ENCODE data around the gene SMARCA4. TPM values are rescaled to one million over a fixed set of nuclear protein-coding genes. Genes with fewer than 3 reads are reported as not detected.

The SMARCA4 gene
- total RNA-seq, 1 donor from 2014 or later, result 111 TPM

DNA sequence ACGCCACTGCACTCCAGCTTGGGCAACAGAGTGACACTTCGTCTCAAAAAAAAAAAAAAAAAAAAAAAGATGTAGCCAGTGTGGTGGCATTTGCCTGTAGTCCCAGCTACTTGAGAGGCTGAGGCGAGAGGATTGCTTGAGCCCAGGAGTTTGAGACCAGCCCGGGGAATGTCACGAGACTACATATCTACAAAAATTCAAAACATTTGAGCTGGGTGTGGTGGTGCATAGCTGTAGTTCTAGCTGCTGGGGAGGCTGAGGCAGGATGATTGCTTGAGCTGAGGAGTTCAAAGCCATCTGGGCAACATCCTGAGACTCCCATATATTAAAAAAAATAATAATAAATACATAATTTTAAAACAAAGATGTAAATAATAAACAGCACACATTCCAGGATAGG, 46.6 kb downstream of the SMARCA4 start:
- intact Hi-C loops (cut with micrococcal nuclease), result no loop called here

GRCh38 chr19:11007962-11008532, 47.2 kb downstream of the SMARCA4 start:
- intact Hi-C loops (cut with micrococcal nuclease), result no loop called here

DNA sequence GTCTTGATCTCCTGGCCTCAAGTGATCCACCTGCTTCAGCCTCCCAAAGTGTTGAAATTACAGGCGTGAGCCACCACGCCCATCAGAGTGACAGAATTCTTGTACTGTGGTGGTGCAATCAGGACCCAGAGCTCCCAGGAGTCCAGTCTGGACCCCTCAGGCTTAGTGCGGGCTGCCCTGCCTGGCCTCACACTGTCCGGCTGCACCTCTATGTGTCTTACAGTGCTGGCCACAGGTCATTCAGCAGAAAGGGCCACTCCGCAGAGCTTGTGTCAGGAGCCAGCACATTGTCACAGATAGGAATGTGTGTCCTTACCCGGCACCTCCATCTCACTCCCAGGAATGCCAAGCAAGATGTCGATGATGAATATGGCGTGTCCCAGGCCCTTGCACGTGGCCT, 49.2 kb downstream of the SMARCA4 start:
- intact Hi-C loops (cut with micrococcal nuclease), result no loop called here

GRCh38 chr19:11012507-11012906, 51.7 kb downstream of the SMARCA4 start:
- intact Hi-C loops (cut with micrococcal nuclease), result no loop called here

- intact Hi-C loops (cut with micrococcal nuclease), result no loop called here
Measured at GRCh38 chr19:11013771-11014170, 52.9 kb downstream of the SMARCA4 start.

- intact Hi-C loops (cut with micrococcal nuclease), result no loop called here
Measured at GRCh38 chr19:11014403-11014911, 53.6 kb downstream of the SMARCA4 start.

DNA sequence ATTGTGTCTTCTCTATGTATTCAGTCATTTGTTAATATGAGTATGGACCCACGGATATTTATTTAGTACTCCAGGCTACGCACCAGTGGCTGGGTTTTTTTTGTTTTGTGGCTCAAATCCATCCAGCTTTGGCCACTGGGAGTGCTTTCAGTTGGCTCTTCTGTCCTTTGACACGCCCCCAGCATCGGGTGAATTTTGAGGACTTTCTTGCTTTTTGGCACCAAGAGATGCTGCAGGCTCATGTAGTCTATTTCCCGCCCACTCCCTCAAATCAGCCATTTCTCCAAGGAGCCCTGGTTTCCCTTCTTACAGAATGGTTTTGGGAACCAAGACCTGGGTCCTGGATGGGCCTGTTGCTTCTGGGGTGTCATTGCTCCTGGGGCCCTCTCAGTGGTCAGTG, 55.8 kb downstream of the SMARCA4 start:
- intact Hi-C loops (cut with micrococcal nuclease), result no loop called here

DNA sequence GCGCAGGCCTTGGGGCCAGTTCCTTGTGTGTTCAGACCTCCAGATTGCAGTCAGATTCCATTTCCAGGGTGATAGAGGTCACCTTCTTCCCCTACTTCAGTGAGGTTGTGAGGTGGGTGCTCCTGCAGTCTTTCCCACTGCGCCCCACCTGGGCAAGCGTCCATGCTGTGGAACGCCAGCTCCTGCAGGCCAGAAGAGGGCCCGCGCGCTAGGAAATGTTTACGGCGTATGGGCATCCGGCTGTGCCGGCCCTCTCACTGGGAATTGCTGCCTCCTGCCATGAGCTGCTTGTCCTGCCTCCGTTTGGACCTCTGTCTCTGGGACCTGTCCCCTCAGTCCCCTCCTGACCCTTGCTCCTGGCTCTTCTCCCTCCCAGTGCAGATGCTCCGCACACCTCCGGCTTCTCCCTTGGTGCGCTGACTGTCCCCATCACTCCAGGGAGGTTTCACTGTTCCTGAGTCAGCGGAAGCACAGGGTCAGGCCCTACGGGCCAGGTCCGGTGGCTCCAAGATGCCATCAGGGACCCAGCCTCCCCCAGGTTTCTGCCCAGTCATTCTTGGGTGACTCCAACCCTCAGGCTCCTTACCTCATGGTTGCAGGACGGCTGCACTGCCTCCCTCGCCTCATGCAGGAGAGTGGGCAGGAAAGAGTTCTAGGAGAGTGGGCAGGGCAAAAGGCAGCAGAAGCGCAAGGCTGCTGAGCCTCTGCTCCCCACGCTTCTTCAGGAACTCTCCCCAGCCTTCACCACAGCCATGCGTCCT, 56.6 kb downstream of the SMARCA4 start:
- intact Hi-C loops (cut with micrococcal nuclease), result no loop called here

DNA sequence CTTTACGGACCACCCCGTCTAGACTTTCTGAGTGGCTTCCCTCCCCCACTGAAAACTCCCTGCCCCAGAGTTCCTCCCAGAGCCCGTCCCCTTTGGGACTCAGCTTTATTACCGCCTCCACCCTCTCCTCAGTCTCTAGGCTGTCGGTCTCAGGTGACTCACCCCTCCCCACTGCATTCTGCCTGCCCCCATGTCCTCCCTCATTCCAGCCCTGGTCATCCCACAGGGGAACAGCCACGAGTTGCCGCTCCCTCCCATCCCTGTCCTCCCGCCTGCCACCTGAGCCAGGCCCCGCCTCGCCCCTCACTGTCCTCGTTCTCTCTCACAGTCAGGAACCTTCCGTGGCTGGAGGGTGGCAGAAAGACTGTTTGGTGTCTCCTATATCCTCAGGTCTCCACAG, 57.3 kb downstream of the SMARCA4 start:
- intact Hi-C loops (cut with micrococcal nuclease), result no loop called here

DNA sequence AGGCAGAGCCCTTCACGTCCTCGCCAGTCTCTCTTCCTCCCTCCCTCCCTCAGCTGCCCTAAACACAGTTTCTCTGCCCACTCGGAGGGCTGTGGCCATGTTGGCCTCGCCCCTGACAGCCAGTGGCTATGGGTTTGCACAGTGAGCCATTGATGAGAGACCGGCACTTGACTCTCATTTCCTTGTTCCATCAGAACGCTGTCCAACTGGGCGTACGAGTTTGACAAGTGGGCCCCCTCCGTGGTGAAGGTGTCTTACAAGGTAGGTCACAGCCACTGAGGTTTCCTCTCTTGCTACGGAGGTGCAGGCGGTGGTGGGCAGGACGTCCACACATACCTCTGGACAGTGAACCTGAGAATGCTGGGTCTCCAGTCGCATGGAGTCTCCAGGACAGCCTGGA, 57.9 kb downstream of the SMARCA4 start:
- intact Hi-C loops (cut with micrococcal nuclease), result no loop called here

DNA sequence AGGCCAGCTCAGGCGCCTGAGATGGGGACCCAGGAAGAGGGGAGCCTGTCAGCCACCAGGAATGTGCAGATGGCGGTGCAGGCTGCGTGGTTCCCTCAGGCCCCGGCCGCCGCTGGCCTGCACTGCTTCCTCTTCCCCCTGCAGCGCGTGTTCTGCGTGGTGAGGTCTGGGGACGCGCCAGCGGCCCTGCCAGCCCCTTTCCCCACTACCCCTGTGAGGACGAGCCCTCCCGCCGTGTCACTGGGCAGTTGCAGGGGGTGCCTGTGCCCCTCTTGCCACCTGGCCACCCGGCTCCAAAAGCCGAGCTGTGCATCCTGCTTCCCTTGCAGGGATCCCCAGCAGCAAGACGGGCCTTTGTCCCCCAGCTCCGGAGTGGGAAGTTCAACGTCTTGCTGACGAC, 58.4 kb downstream of the SMARCA4 start:
- intact Hi-C loops (cut with micrococcal nuclease), result no loop called here

- intact Hi-C loops (cut with micrococcal nuclease), result no loop called here
Measured at GRCh38 chr19:11019824-11020223, 59.0 kb downstream of the SMARCA4 start.

DNA sequence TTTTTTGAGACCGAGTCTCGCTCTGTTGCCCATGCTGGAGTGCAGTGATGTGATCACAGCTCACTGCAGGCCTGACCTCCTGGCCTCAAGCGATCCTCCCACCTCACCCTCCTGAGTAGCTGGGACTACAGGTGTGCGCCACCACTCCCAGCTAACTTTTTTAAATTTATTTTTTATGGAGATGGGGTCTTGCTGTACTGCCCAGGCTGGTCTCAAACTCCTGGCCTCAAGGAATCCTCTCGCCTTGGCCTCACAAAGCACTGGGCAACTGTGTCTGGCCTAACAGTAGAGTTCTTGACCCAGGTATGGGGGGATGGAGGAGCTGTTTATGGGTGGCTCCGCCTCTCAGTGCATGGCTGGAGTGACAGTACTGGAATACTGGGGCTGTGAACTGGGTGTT, 59.6 kb downstream of the SMARCA4 start:
- intact Hi-C loops (cut with micrococcal nuclease), result no loop called here

DNA sequence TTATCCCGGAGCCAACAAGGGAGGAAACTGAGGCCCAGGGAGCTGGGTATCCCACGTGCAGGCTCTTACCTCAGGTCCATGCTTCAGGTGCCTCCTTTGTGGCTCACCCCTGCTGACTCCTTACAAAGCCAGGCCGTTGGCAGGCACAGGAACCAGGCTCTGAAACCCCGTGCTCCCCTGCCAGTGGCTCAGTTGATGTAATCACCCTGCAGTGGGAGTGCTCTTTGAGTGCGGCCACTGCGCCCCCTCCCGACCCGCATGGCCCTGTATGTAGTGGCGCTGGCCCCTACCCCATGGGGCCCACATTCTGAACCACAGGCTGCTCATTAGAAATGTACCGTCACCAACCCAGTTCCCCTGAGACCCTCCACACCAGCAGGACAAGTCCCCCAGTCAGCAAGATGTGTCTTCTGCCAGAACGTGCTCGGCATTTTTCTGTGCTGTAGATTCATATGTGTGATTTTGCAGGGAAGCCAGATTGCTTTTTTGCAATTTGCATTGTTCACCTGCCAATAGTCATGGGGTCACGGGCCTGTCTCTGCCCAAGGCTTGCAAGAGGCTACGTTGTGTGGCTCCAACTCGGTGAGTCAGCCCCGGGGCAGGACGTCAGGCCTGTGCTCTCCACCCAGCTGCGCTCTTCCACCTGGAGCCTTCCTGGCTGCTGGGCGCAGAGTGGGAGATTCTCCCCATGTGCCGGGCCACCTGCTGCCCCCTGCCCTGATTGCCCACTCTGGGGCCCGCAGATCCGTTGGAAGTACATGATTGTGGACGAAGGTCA, 60.3 kb downstream of the SMARCA4 start:
- intact Hi-C loops (cut with micrococcal nuclease), result no loop called here

- intact Hi-C loops (cut with micrococcal nuclease), result no loop called here
Measured at GRCh38 chr19:11021760-11022144, 60.9 kb downstream of the SMARCA4 start.

DNA sequence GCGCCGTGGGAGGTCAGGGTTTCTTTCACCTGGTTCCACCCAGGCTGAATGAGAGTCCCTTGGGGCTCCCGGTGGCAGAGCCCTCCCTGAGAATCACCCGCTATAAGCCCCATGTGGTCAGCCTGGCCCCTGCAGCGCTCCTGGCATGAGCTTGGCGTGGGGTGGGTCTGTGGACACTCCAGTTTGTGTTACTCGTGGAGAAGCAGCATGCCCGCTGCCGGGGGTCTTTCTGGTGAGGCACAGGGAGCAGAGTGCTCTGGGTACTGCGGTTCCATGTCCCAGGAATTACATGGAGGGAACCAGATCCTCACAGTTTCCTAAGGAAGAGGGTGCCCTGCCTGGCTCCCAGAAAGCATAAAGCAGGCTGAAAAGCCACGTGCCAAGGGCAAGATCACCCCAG, 62.2 kb downstream of the SMARCA4 start:
- intact Hi-C loops (cut with micrococcal nuclease), result no loop called here

GRCh38 chr19:11023710-11024109, 62.9 kb downstream of the SMARCA4 start:
- intact Hi-C loops (cut with micrococcal nuclease), result no loop called here

GRCh38 chr19:11024259-11024658, 63.4 kb downstream of the SMARCA4 start:
- intact Hi-C loops (cut with micrococcal nuclease), result no loop called here

DNA sequence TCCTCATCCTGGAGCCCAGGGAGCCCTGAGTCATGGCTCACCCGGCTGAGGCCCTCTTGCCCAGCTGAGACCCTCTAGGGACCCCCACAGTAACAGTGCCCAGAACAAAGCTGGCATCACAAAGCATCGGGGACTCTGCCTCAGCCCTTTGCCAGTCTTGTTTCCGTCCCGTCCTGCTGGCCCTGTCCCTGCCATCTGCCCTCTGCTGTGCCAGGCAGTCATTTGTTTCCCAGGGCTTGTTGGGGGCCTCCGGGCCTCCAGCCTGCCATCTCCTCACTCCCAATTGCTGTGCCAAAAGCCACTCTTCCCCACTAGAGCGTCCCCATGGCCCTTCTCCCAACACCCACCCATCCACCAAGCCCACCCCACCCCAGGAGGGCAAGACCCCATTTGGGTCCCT, 64.2 kb downstream of the SMARCA4 start:
- intact Hi-C loops (cut with micrococcal nuclease), result no loop called here

DNA sequence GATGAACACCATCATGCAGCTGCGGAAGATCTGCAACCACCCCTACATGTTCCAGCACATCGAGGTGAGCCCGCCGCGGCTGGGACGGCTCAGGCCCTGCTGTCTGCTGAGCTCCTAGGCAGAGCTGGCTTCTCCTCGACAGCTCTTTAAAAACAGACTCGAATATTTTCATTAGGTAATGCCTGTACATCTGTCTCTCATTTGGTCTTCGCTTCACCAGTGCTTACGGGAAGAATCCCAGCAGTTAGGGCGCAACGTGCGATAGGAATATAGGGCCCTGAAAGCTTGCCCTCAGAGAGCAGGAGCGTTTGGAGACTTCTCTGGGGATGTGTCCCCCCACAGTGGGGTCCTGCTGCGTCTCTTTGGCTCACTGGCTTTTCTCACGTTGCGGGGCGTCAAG, 64.6 kb downstream of the SMARCA4 start:
- intact Hi-C loops (cut with micrococcal nuclease), result no loop called here

DNA sequence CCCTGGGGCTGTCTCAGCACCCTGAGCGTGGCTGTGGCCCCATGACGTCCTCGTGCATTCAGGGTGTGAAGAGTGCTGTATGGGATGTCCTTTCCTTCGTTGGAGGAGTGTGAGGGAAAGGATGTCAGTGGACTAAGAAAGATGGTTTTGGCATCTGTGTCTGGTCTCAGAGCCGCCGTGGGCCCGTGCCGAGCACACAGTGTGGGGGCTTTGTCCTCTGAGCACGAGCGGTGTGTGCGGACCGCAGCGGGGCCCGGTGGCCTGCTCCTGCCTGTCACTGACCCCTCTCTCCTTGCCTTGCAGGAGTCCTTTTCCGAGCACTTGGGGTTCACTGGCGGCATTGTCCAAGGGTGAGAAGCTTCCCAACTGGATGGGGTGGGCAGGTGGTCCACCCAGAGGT, 65.2 kb downstream of the SMARCA4 start:
- intact Hi-C loops (cut with micrococcal nuclease), result no loop called here

GRCh38 chr19:11027381-11027780, 66.6 kb downstream of the SMARCA4 start:
- intact Hi-C loops (cut with micrococcal nuclease), result no loop called here

Measured in T-helper 2 cell treated with Interferon-gamma antibody and Interleukin-4, amounts not matched to agents 100 ng/mL and 5 ng/mL, for 36 hours (primary cell).